GM08714 (cell line): ENCODE data around the gene IER3.

Source experiments
- H3K4me3 ChIP-seq: fragments of 200-500 bp; sonication (Bioruptor generic); 2 replicates; pipeline ENCODE4 v1.5.1; 2014; ENCODE audit warnings: mild to moderate bottlenecking, low read length, inconsistent platforms
- ZNF274 ChIP-seq: IDR thresholded peaks from 2 replicates; pipeline ENCODE4 v1.6.1; 2012; ENCODE audit warnings: mild to moderate bottlenecking, low read depth, low read length

IER3 gene

DNA sequence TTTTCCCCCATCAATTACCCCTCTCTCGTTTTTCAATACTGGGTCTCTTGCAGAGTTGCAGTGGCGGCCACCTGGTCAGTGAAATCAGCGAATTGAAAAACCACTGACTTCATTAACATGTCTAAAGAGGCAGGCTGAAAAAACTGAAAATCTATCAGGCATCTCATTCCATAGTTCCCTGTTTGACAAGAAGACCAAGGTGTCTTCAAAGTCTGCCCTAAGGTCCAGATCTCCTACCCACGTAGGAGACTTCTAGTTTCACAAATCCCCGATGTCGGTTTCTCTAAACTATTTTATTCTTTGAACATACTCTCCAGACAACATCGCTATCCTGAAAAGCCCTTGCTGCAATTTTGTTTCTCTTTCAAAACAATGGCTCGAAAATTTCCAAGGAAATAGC, 25.0 kb downstream of the IER3 start:
- H3K4me3 ChIP-seq = peak overlapping the region; percentile 95
- TF ChIP-seq ZNF274 = no peak

GRCh38 chr6:30717845-30718720, 26.3 kb downstream of the IER3 start:
- H3K4me3 ChIP-seq = peak overlapping the region; percentile 68

- no peak for TF ChIP-seq ZNF274
- H3K4me3 ChIP-seq = peak within 1 kb of the TSS; percentile 83
Observed at GRCh38 chr6:30717129-30717844, 27.1 kb downstream of the IER3 start, which contains the start of gene MDC1. Gene MDC1, minus strand, starts transcription at chr6:30717281. Its CDS starts 2,106 bp downstream, at chr6:30715175.

- H3K4me3 ChIP-seq = peak overlapping the region; percentile 83
- no peak for TF ChIP-seq ZNF274
Observed at GRCh38 chr6:30716879-30717128, 27.5 kb downstream of the IER3 start.

DNA sequence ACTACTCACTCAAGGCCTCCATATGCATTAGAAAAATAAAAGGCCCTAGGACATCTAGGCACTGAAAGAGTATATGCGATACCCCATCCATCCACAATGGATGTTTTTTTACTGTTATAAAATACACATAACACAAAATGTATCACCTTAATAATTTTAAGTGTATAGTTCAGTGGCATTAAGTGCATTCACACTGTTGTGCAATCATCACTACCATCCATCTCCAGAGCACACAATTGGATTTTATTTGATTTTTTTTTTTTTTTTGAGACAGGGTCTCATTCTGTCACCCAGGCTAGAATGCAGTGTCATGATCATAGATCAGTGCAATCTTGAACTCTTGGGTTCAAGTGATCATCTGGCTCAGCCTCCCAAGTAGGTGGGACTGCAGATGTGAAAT, 30.1 kb downstream of the IER3 start:
- TF ChIP-seq ZNF274 = no peak
- H3K4me3 ChIP-seq = no peak overlapping the region

DNA sequence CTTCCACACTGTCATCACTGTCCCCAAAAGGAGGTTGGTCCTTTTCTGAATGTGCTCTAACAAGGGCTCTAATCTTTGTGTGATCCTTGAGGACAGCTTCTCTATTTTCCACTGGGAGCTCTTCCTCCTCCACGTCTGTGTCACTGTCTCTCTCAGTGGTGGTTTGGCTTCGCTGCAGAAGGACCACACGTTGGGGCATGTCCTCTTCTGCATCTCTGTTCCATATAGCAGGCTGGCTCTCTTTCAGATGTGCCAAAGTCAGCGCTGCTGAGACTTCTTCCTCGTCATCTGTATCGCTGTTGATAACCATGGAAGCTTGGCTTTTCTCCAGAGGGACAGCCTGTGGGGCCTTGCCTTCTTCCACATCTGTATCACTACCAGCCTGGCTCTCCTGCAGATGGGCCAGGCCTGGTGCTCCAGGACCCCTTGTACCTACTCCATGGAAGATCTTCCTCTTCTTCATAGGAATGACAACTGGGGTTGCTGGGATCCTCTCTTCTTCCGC, 31.9 kb downstream of the IER3 start:
- no peak overlapping the region for H3K4me3 ChIP-seq
- no peak for TF ChIP-seq ZNF274

DNA sequence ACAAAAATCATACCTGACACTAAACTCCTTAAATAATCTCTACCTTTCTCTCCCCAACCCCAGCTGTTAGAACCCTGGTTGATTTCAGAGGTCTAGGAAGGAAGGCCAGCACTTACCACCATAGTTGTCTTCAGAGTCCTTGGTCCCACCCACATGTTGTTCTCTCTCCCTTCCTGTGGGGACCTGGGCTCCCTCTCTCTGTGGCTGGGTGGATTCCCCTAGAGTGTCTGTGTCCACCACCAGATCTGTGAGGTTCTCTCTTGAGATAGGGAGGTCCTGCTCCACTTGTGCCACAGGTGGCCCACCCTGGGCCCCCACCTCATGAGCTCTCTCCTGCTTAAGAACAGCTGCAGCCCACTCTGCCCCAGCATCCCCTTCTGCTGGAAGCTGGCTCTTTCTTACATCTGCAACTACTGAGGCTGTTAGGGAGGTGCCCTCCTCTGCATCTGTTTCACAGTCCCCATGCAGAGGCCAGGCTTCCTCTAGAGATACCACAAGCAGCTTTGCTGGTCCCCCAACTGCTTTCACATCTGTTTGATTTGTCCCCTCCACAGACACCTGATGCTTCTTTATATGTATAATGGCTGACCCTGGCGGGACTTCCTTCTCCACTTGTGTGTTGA, 32.5 kb downstream of the IER3 start:
- no peak overlapping the region for H3K4me3 ChIP-seq
- TF ChIP-seq ZNF274 = no peak

GRCh38 chr6:30709101-30709868, 35.1 kb downstream of the IER3 start:
- H3K4me3 ChIP-seq = no peak overlapping the region
- TF ChIP-seq ZNF274 = no peak

DNA sequence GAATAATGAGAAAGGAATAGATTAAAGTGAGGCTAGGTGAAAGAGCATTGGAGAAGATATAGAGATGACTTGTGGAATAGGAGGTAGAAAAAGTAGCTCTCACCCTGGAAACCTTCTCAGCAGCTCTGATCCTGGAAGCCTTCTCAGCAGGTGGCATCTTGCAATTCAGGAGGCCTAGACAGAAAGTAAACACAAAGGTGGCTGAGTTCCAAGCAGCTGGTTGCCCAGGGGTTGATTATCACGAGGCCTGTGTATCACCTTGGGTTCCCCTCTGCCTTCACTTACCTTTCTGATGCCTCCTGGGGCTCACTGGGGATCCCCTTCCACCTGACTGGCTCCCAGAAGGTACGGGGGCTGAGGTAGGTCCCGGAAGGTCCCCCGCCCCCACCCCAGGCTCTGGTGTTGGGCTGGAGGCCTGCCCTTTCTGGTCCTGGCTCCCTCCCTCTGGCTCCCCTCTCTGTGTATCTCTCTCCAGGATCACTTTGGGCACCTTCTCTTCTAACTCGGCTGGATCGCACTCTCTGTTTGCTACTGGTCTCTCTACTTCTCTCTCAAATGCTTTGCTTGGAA, 37.0 kb downstream of the IER3 start:
- H3K4me3 ChIP-seq = no peak overlapping the region
- no peak for TF ChIP-seq ZNF274

GRCh38 chr6:30705620-30706019, 38.7 kb downstream of the IER3 start:
- no peak overlapping the region for H3K4me3 ChIP-seq
- no peak for TF ChIP-seq ZNF274

- TF ChIP-seq ZNF274 = no peak
Observed at GRCh38 chr6:30703821-30704220, 40.5 kb downstream of the IER3 start.

GRCh38 chr6:30703011-30703410, 41.3 kb downstream of the IER3 start:
- TF ChIP-seq ZNF274 = no peak

More at GRCh38 chr6:30703821-30704220, 40.5 kb downstream of the IER3 start:
- no peak overlapping the region for H3K4me3 ChIP-seq

DNA sequence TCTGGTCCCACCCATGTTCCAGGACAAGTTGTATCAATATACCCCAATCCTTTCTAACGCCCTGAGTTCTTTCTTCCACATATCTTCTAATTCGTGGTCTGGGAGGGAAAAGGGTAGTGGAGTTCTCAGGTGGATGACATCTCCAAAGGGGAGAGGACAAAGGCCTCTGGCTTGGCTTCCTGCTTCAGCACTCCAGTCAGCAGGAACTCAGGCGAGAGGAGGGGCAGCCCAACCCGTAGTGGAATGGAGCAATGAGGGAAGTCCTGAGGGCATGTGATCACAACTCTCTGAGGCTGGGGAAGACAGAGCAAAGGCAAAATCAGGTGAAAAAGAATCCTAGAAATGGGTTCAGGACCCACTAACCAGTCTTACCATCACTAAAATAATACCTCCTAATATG, 44.0 kb downstream of the IER3 start:
- H3K4me3 ChIP-seq = no peak overlapping the region
- no peak for TF ChIP-seq ZNF274

More at GRCh38 chr6:30703011-30703410, 41.3 kb downstream of the IER3 start:
- H3K4me3 ChIP-seq = no peak overlapping the region

DNA sequence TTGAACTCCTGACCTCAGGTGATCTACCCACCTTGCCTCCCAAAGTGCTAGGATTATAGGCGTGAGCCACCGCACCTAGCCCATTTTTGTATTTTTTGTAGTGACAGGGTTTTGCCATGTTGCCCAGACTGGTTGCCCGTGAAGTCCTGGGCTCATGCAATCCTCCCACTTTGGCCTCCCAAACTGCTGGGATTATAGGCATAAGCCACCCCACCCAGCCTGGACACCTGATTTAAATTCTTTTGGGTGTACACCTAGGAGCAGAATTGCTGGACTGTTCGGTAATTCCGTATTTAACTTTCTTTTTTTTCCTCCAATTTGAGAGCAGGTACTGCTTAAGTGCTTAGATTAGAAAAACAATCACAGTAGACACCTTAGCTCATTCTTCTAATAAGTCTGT, 47.9 kb downstream of the IER3 start:
- TF ChIP-seq ZNF274 = no peak
- H3K4me3 ChIP-seq = no peak overlapping the region
